ENCODE measurements around the gene PFDN2. TPM values are rescaled to one million over a fixed set of nuclear protein-coding genes. Genes with fewer than 3 reads are reported as not detected.
A peak's percentile ranks its signal among the peaks of the same experiment; 100 is the strongest.

The PFDN2 gene
- total and polyA plus RNA-seq, 2 experiments from 2014 or later: 45.6 to 352 TPM

GRCh38 chr1:161166669-161167548 lies 49.1 kb upstream of the PFDN2 start (continued):
- TF ChIP-seq, protein P1, sequence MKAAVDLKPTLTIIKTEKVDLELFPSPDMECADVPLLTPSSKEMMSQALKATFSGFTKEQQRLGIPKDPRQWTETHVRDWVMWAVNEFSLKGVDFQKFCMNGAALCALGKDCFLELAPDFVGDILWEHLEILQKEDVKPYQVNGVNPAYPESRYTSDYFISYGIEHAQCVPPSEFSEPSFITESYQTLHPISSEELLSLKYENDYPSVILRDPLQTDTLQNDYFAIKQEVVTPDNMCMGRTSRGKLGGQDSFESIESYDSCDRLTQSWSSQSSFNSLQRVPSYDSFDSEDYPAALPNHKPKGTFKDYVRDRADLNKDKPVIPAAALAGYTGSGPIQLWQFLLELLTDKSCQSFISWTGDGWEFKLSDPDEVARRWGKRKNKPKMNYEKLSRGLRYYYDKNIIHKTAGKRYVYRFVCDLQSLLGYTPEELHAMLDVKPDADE (IDR thresholded peaks at IDR 0.05): no peak
- TF ChIP-seq EZH2phosphoT487 (IDR thresholded peaks at IDR 0.05; ENCODE audit: unreplicated experiment) (no peak), JUNB (IDR thresholded peaks at IDR 0.05; ENCODE audit: unreplicated experiment) (no peak)

GRCh38 chr1:161165742-161166668 lies 48.2 kb upstream of the PFDN2 start, which contains the start of gene PPOX:
TSS of gene PPOX (plus strand) at chr1:161166426. CDS start at chr1:161166848, 422 bp downstream.
- no peaks in the 10 kb centered on the region for H3K9me3 Mint-ChIP-seq
- peaks cover 7% of the 10 kb centered on the region; the same call in 1 of the 2 replicates for H3K4me1 ChIP-seq (ENCODE audit: insufficient read depth)
- H3K4me1 Mint-ChIP-seq: peaks cover 16% of the 10 kb centered on the region
- peak within 1 kb of the TSS; percentile 89 for H3K4me2 ChIP-seq
- ATAC-seq: peak; percentile 94
- DNase-seq (ENCODE audit: low spot score): peak; percentile 99
- H3K27ac ChIP-seq (ENCODE audit: low read depth): peak within 1 kb of the TSS; percentile 21
- peak within 1 kb of the TSS; percentile 84 for H3K4me3 Mint-ChIP-seq
- no peaks in the 10 kb centered on the region; the same call in none of the 2 replicates for H3K36me3 ChIP-seq (ENCODE audit: insufficient read depth)
- H3K36me3 Mint-ChIP-seq (ENCODE audit: low read depth): peaks cover 32% of the 10 kb centered on the region
- H3K27me3 Mint-ChIP-seq (ENCODE audit: insufficient read depth, low read depth, poor library complexity): peaks cover 22% of the 10 kb centered on the region
- peak within 1 kb of the TSS; percentile 80 for H3K4me3 ChIP-seq
- H4K20me1 ChIP-seq (replicated peaks; ENCODE audit: insufficient read depth): no peaks in the 10 kb centered on the region; the same call in 1 of the 2 replicates
- no peaks in the 10 kb centered on the region for H3K79me2 ChIP-seq (replicated peaks; ENCODE audit: insufficient read depth)
- no peaks in the 10 kb centered on the region for H3K9me2 ChIP-seq (ENCODE audit: insufficient read depth)
- H2AFZ ChIP-seq: peak within 1 kb of the TSS; percentile 56
- no peaks in the 10 kb centered on the region for H3K27me3 ChIP-seq (ENCODE audit: insufficient read depth)
- peaks cover 20% of the 10 kb centered on the region for H3F3A ChIP-seq (replicated peaks; ENCODE audit: low read depth)
- H3K27ac Mint-ChIP-seq: peak within 1 kb of the TSS; percentile 95
- no peak for TF ChIP-seq EZH2phosphoT487 (IDR thresholded peaks at IDR 0.05; ENCODE audit: unreplicated experiment)
- TF ChIP-seq JUNB (IDR thresholded peaks at IDR 0.05; ENCODE audit: unreplicated experiment): no peak
- TF ChIP-seq ZNF462 (CRISPR knock-in tag; IDR thresholded peaks at IDR 0.05): no peak
- TF ChIP-seq, protein P2, sequence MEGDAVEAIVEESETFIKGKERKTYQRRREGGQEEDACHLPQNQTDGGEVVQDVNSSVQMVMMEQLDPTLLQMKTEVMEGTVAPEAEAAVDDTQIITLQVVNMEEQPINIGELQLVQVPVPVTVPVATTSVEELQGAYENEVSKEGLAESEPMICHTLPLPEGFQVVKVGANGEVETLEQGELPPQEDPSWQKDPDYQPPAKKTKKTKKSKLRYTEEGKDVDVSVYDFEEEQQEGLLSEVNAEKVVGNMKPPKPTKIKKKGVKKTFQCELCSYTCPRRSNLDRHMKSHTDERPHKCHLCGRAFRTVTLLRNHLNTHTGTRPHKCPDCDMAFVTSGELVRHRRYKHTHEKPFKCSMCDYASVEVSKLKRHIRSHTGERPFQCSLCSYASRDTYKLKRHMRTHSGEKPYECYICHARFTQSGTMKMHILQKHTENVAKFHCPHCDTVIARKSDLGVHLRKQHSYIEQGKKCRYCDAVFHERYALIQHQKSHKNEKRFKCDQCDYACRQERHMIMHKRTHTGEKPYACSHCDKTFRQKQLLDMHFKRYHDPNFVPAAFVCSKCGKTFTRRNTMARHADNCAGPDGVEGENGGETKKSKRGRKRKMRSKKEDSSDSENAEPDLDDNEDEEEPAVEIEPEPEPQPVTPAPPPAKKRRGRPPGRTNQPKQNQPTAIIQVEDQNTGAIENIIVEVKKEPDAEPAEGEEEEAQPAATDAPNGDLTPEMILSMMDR (conservative IDR thresholded peaks at IDR 0.05; ENCODE audit: low read depth in 2 of 2): peak; percentile 68 to 69
- no peak for TF ChIP-seq CREB1 (CRISPR knock-in tag; IDR thresholded peaks at IDR 0.05; ENCODE audit: low read depth)
- no peak for TF ChIP-seq EZH2 (IDR thresholded peaks at IDR 0.05; ENCODE audit: low read depth, unreplicated experiment)
- peak; percentile 68 for TF ChIP-seq POLR2AphosphoS5 (IDR thresholded peaks at IDR 0.05; ENCODE audit: low read depth)
- TF ChIP-seq NANOG (IDR thresholded peaks at IDR 0.05; ENCODE audit: borderline replicate concordance): no peak
